Duodenal mucosa (tissue), 2 donors: ENCODE data around the gene AP2B1.

Experiments used
- H3K27ac ChIP-seq: one replicate; pipeline ENCODE4 v1.7.0; 2013; ENCODE audit warnings: low read depth, low read length
- H3K27me3 ChIP-seq, 2 donors: one replicate each; pipeline ENCODE4 v1.7.0; 2013; ENCODE audit warnings: low read length in 2 of 2, control low read depth in 1 of 2; ENCODE audit not compliant: insufficient read depth in 2 of 2, control insufficient read depth in 1 of 2
- H3K36me3 ChIP-seq, 2 donors: one replicate each; pipeline ENCODE4 v1.7.0; 2013; ENCODE audit warnings: low read length in 2 of 2, control low read depth in 1 of 2; ENCODE audit not compliant: insufficient read depth in 2 of 2, control insufficient read depth in 1 of 2
- H3K4me1 ChIP-seq, 2 donors: one replicate each; pipeline ENCODE4 v1.7.0; 2013; ENCODE audit warnings: low read length in 2 of 2, control low read depth in 1 of 2; ENCODE audit not compliant: insufficient read depth in 2 of 2, control insufficient read depth in 1 of 2
- H3K4me3 ChIP-seq, 2 donors: one replicate each; pipeline ENCODE4 v1.7.0; 2013; ENCODE audit warnings: low read length in 2 of 2, low read depth in 1 of 2
- H3K9ac ChIP-seq, 2 donors: one replicate each; pipeline ENCODE4 v1.7.0; 2013; ENCODE audit warnings: low read length in 2 of 2, low read depth in 1 of 2
- H3K9me3 ChIP-seq, 2 donors: one replicate each; pipeline ENCODE4 v1.7.0; 2013; ENCODE audit warnings: low read length in 2 of 2, control low read depth in 1 of 2; ENCODE audit not compliant: control insufficient read depth in 1 of 2

The AP2B1 gene

DNA sequence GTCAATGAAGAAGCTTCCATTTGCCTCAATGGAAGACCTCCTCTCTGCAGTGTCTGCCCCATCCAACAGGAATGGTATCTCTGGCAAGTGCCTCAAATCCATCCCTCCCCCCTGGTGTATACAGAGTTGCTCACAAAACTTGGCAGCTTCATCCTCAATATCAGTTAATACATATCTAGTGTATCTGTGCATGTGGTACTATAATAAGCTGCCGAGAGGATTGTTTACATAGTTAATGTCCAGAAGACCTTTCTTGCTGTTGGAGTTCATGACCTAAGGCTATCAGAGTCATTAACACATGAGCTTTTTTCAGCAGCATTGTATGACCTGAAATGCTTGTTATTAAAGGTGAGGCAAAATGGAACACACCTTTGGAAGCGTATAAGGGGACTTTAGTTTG, 130.4 kb downstream of the AP2B1 start:
- no peak overlapping the region for H3K4me3 ChIP-seq
- H3K9ac ChIP-seq = no peak overlapping the region
- no peaks in the 10 kb centered on the region for H3K27me3 ChIP-seq
- H3K9me3 ChIP-seq = no peaks in the 10 kb centered on the region
- no peak overlapping the region for H3K27ac ChIP-seq
- peaks cover 11 to 12% of the 10 kb centered on the region in 2 donors for H3K4me1 ChIP-seq
- H3K36me3 ChIP-seq = peaks cover 10 to 57% of the 10 kb centered on the region in 2 donors

- peaks cover 7 to 10% of the 10 kb centered on the region in 2 donors for H3K4me1 ChIP-seq
- H3K9ac ChIP-seq = no peak overlapping the region
- peaks cover 25 to 42% of the 10 kb centered on the region in 2 donors for H3K36me3 ChIP-seq
- H3K4me3 ChIP-seq = no peak overlapping the region
- no peaks in the 10 kb centered on the region for H3K9me3 ChIP-seq
- H3K27ac ChIP-seq = no peak overlapping the region
- H3K27me3 ChIP-seq = no peaks in the 10 kb centered on the region
These were observed 136.6 kb downstream of the AP2B1 start for GRCh38 chr17:35723735-35724134.

DNA sequence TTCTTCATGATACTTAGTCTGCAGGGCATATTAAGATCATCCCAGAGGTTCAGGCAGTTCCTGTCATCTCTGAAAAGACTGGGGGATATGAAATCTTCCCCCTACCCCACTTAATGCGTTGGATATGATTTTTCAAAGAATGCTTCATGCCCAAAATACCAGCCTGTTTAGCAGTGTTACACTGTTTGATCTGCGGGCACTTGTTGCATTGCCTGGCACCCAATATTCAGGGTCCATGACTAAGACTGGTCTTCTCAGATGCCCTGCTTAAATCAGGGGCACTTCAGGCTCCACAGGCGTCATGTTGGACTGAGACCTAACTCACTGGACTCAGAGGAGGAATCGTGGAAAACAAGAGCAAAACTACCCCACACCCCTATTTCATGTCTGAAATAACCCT, 137.9 kb downstream of the AP2B1 start:
- Histone ChIP-seq H3K4me3 (no peak overlapping the region), H3K27ac (no peak overlapping the region), H3K4me1 (peaks cover 7 to 10% of the 10 kb centered on the region in 2 donors), H3K27me3 (no peaks in the 10 kb centered on the region), H3K9ac (no peak overlapping the region), H3K36me3 (peaks cover 25 to 38% of the 10 kb centered on the region in 2 donors), H3K9me3 (no peaks in the 10 kb centered on the region)

DNA sequence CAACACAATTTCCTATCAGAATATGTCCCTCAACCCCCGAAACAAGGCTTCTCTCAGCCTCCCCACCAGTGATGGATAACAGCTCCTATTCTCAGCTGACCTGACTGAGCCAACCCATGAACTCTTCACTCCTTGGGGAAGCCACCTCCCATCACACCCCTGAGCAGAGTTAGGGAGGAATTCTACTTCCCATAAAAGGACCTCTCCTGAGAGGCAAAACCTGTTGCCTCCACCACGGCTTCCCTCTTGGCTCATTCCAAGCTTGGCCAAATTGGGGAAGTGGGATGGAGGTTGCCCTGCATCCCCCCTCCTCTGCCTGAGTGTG, 138.6 kb downstream of the AP2B1 start:
- Histone ChIP-seq H3K36me3 (peaks cover 25 to 35% of the 10 kb centered on the region in 2 donors), H3K27me3 (no peaks in the 10 kb centered on the region), H3K4me3 (no peak overlapping the region), H3K27ac (no peak overlapping the region), H3K4me1 (peaks cover 7 to 11% of the 10 kb centered on the region in 2 donors), H3K9me3 (no peaks in the 10 kb centered on the region), H3K9ac (no peak overlapping the region)

DNA sequence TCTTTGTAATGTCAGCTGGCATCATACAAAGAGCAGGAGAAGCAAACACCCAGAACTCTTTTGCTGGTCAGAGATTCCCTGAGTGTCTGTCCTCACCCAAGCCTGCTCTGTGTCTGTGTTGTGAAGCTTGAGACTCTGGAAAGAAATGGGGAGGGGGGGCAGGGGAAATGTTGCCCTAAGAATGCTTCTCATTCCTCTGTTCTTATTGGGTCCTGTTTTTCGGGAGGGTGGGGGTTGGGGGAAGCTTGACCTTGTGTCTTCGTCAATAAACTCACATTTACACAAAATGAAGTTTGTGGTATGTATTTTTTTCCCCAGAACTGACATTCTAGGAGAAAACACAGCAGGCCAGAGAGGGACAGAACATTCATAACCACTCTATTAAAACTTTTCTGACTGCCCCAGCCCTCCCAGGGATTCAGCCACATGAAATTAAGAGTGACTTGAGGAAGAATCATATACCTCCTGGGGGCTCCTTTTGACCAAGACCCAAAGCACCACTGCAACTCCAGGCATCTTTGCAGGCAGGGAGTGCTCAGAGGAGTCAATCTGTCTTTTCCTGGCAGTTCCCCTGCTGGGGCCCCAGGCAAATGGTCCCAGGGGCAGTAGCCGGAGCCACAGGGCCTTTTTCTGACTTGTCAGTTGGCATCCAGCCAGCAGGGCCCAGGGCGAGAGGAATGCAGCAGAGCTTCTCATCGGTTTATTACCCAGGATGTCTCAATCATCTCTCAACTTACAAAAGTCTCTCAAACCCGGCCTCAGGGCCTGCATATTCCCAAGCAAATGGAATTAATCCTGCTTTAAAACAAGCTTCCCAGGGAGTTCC, 139.2 kb downstream of the AP2B1 start:
- H3K9ac ChIP-seq = no peak overlapping the region
- no peak overlapping the region for H3K27ac ChIP-seq
- no peaks in the 10 kb centered on the region for H3K27me3 ChIP-seq
- no peak overlapping the region for H3K4me3 ChIP-seq
- H3K9me3 ChIP-seq = no peaks in the 10 kb centered on the region
- peaks cover 25 to 33% of the 10 kb centered on the region in 2 donors for H3K36me3 ChIP-seq
- peaks cover 12 to 16% of the 10 kb centered on the region in 2 donors for H3K4me1 ChIP-seq

- H3K27ac ChIP-seq = no peak overlapping the region
- no peak overlapping the region for H3K9ac ChIP-seq
- H3K4me3 ChIP-seq = no peak overlapping the region
- H3K36me3 ChIP-seq = peaks cover 25 to 33% of the 10 kb centered on the region in 2 donors
- no peaks in the 10 kb centered on the region for H3K9me3 ChIP-seq
- no peaks in the 10 kb centered on the region for H3K27me3 ChIP-seq
- peaks cover 13 to 17% of the 10 kb centered on the region in 2 donors for H3K4me1 ChIP-seq
These were observed 139.9 kb downstream of the AP2B1 start for GRCh38 chr17:35726953-35727460.

GRCh38 chr17:35727635-35728034, 140.5 kb downstream of the AP2B1 start:
- Histone ChIP-seq H3K4me1 (peaks cover 17 to 18% of the 10 kb centered on the region in 2 donors), H3K9ac (no peak overlapping the region), H3K27me3 (no peaks in the 10 kb centered on the region), H3K4me3 (no peak overlapping the region), H3K9me3 (no peaks in the 10 kb centered on the region), H3K36me3 (peaks cover 25 to 33% of the 10 kb centered on the region in 2 donors), H3K27ac (no peak overlapping the region)

GRCh38 chr17:35728551-35728950, 141.4 kb downstream of the AP2B1 start:
- Histone ChIP-seq H3K36me3 (peaks cover 20 to 25% of the 10 kb centered on the region in 2 donors), H3K9me3 (no peaks in the 10 kb centered on the region), H3K27me3 (no peaks in the 10 kb centered on the region), H3K4me3 (no peak overlapping the region), H3K27ac (no peak overlapping the region), H3K9ac (no peak overlapping the region), H3K4me1 (peaks cover 17 to 18% of the 10 kb centered on the region in 2 donors)

DNA sequence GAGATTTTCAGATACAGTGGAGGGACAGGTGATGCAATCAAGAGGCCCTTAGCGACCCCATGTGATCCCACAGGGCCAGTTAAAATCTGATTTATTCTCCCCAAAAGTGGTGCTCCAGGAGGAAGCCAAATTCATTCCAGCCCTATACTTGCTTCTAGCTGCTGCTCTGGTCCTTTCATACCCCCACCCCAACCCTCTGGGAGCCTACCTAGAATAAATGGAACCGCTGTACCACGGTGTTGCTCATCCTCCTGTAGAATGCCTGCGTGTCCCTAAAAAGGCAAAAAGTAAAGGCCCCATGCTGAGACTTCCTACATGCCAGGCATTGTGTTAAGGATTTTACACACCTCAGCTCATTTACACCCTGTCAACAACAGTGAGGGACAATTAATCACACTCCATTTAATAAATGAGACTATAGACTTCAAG, 142.3 kb downstream of the AP2B1 start:
- Histone ChIP-seq H3K36me3 (peaks cover 12 to 16% of the 10 kb centered on the region in 2 donors), H3K4me1 (peaks cover 17 to 18% of the 10 kb centered on the region in 2 donors), H3K27me3 (no peaks in the 10 kb centered on the region), H3K4me3 (no peak overlapping the region), H3K27ac (no peak overlapping the region), H3K9ac (no peak overlapping the region), H3K9me3 (no peaks in the 10 kb centered on the region)

GRCh38 chr17:35730400-35731005, 143.4 kb downstream of the AP2B1 start:
- Histone ChIP-seq H3K36me3 (peaks cover 2 to 5% of the 10 kb centered on the region in 2 donors), H3K9me3 (no peaks in the 10 kb centered on the region), H3K9ac (no peak overlapping the region), H3K4me3 (no peak overlapping the region), H3K27me3 (no peaks in the 10 kb centered on the region), H3K4me1 (peaks cover 17 to 18% of the 10 kb centered on the region in 2 donors), H3K27ac (no peak overlapping the region)
